Cortex of kidney (tissue), 1 donor: ENCODE results near the gene PAX7.
"Not testable (repeated sequence)": the region's sequence is repeated elsewhere in the genome, so short reads cannot be mapped to it uniquely, and the experiment has no call there.

Experiments used
- DNase-seq: peaks from one replicate; lab custom pipeline; 2025; lab: John Stamatoyannopoulos, UW

Gene PAX7

DNA sequence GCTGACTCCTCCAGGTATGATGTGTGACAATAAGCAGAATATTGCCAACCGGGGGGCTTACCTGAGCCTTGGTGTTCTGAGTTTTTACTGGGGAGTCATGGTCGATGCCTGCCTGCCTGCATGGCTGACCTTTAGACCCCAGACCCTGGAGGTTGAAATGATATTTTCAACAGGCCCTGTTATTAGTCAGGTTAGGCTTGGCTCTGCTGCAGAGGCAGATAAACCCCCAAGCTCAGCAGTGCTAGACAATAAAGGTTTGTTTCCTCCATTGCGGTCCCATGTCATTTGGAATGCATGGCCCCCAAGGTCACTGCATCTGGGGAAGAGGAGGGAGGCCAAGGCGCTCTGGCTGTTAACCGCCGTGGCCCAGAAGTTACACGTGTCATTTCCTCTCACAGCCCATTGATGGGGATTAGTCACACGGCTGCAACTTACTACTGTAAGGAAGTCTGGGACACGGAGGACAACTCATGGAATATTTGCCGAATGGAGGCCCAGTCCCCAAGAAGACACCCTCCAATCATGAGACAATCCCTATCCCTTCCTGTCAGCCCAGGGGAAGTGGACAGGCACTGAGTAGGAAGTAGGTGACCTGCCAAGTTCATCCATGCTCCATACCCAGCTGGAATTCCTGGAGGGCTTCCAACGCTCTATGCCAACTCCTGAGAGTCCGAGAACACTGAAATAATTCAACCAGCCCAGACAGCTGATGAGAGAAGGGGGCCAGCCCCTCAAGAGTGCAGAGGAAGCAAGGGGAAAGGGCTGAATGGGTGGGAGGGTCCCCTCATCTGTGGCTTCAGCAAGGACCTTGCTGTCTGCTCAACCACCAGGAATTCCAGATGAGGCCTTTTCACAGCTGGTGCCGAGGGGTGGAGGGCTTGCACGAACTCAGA, 131.5 kb downstream of the PAX7 start:
- DNase-seq = no peak

DNA sequence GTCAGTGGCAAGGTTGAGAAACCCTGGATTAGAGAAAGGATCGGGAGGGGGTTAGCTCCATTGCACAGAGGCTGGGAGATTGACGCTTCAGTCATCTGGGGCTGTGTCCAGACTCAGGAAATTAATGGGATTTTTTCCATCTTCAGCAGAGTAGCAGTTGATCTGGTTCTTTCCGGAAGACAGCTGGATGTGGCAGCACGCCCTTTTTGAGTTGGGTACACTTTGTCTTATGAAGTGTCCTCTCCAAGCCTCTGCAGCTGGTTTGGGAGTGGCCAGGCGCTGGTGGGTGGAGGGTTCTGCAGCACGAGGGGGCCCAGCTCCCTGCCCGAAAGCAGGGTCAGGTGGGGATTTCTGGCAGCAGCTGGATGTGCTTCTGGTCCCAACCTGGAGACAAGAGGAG, 133.7 kb downstream of the PAX7 start:
- DNase-seq = no peak

DNA sequence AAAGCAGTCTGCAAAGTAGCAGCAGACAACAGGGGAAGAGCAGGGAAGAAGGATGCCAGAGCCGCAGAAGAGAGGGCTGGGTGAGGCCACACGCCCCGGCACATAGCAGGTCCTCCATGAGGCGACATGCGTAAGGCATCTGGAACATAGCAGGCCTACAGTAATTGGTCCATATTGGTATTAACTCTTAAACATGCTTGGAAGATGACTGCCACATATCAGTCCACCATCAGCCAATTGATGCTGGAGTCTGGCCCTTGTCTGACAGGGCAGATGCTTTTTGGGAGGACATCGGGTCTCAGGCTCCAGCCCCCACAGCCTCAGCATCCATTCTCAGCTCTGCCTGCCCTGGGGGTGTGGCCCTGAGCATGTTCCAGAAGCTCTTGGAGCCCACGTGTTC, 135.1 kb downstream of the PAX7 start:
- no peak for DNase-seq

DNA sequence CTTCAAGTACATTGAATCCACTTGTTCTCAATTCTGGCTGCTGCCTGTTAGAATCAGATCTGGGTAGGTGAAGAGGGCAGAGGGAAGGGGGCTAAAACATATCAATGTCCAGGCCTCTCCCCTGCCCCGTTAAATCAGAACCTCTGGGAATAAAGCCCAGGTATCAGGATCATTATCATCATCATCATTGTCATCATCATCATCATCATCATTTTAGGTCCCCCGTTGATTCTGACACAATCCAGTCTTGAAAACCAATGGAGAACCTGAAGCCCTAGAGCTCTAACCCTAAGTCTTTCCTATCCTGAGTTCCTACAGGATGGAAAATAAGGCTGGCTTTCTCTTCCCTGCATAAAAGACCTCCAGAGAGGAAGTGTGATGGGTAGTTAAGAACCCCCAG, 135.7 kb downstream of the PAX7 start:
- DNase-seq = no peak

DNA sequence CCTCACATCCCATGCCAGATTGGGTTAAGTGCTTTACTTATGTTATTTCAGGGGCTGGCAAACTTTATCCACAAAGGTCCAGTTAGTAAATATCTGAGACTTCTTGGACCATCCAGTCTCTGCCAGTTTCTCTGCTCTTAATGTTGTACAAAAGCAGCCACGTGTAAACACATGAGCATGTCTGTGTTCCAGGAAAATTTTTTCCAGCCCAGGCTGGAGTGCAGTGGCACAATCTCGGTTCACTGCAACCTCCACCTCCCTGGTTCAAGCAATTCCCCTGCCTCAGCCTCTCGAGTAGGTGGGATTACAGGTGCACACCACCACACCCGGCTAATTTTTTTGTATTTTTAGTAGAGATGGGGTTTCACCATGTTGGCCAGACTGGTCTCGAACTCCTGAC, 136.9 kb downstream of the PAX7 start:
- DNase-seq = not testable (repeated sequence)

DNA sequence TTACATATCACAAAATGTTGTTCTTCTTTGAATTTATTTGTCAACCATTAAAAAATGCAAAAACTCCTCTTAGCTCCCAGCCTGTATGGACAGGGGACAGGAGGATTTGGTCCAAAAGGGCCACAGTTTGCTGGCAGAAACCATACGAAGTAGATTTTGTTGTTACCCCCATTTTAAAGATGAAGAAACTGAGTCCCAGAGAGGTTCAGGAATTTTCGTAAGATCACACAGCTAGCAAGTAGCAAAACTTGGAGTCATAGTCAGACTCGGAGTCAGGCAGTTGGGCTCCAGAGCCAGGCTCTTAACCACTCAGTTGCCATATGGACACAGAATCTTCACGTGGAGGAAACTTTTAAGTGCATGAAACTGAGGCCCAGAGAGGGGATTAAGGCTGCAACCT, 137.4 kb downstream of the PAX7 start:
- no peak for DNase-seq

DNA sequence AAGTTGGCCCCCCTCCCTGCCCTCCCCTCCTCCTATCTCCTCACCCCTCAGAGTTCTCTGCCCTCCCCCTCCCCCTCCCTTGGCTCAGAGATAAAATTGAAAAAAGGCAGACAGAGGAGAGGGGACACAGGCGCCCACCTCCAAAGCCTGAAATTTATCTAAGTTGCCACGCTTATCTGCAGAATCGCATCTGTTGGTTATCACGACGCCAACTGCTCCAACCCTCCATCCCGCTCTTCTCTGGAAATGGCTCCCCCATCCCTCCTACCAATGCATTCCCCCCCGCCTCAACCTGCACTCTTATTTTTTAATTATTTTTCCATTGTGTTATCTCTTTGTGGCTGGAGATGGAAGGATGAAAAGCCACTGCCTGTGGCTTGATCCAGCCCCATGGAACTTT, 138.5 kb downstream of the PAX7 start:
- DNase-seq = no peak

DNA sequence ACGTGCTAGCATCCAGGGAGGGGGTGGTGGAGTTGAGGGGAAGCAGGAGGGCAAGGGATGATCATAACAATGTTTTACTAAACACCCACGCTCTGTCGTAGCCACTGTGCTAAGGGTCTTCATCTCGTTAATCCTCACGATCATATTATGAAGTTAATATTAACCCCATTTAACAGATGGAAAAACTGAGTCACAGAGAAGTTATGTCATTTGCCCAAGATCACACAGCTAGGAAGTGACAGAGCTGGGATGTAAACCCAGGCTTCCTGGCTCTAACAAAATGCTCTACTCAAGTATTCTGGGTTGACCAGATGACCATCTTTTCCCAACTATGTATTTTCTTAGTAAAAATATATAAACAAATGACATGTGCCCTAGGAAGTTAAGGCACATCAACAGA, 140.2 kb downstream of the PAX7 start:
- DNase-seq = no peak

DNA sequence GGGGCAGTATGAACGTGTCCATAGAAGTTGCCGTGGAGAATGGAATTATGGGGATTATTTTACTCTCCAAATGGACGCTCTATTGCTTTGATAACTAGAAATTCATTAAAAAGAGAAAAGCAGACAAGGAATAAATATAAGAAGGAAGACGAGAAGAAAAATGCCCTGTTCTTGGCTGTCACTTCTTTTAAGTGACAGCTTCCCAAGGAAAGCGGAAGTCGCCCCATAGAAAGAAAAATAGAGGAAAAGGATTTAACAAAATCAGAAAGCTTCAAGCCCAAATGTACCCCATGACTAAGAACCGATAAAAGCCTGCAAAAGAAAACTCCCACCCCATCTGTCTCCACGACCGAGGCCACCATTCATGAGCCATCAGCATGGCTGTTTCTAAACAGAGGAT, 143.1 kb downstream of the PAX7 start:
- no peak for DNase-seq

DNA sequence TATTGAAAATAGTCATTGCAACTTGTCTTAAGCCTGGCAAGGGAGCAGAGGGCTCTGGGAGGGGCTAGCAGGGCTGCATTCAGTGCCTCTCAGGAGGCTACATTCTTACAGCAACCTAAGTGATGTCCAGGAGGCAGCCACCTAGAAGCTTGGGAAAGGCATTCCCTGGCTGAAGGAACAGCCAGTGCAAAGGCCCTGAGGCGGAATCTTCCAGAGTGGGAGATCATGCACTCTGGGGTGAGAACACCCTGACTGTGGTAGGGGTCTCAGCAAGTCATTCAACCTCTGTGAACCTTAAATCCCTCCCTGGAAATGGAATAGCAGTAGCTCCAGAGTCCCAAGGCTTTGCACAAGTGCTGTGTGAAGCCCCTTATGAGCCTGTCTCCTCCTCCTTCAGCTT, 144.7 kb downstream of the PAX7 start:
- no peak for DNase-seq

DNA sequence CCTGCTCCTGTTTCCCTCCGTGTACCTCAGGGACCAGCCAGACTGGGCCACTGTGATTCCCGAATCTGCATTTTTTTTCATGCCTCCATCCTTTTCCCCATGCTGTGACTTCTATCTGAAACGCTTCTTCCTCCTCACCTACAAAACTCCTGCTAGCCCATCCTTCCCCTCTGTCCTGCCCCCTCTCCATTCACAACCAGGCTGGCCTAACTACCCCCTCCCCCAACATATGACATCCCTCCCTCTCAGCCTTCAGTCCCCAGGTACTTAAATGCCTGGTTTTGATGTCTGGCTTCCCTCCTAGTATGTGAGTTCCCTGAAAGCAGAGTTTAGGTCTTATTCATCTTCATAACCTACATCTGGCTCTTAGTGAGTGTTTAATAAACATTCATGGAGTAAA, 146.1 kb downstream of the PAX7 start:
- DNase-seq = no peak

DNA sequence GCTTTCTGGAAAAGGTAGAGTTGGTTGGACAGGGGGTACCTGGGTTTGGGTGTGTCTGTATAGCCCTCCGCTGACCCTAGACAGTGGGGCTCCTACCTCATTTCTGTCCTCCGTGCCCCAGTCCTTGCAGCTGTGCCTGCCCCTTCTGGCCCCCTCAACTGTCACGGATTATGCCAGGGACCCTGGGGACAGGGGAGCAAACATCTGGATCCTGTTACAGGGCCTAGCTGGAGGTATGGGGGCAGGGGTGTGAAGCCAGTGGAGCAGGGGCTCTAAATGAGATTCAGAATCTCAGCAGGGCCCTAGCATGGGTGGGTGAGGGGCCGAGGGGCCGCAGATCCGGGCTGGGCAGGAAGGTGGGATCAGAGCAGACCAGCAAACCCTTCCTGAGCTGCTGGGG, 147.8 kb downstream of the PAX7 start:
- no peak for DNase-seq

DNA sequence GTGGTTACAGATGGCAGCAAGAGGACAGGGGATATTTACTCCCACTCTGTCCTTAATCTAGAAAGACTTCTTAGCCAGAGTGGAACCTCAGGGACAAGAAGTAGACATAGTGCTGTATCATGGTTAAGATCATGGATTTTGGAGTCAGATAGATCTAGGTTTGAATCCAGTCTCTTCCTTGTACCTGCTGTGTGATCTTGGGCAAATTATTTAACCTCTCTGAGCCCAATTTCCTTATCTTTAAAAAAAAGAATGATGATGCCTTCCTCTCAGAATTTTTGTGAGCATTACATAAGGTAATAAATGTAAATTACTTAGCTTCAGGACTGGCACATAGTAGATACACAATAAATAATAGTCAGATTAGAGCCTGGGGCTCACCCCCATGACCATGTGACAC, 150.4 kb downstream of the PAX7 start:
- no peak for DNase-seq

DNA sequence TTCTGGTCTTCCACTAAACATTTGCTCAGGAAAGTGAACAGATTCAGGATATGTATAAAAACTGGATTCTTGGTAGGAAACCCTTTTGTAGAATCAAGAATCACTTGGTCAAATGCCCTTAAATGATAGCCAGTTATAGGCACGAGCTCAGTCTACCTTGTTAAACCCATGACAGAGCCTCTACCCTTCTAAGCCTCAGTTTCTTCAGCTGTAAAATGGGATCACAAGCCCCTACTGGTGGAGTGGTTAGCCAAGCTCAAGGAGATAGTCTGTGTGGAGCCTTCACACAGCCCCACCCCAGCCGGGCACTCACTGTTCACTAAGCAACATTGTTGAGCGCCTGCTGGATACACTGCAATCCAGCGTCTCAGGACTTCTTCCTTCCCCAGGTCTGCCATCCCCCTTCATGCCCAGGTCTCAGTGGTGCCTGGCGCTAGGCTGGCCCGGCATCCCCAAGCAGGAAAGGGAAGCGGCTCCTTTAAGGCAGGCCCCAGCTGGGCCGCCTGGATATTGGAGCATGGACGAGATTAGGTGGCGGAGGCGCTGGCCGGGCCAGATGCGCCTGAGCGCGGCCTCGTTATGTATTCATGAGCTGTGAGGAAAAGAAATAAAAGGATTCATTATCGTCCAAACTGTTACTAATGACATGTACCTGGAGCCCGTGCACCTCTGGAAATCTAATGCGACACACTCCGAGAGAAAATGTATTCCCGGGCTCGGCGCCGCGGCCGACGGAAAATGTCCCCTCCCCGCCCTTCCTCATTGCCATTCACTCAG, 153.2 kb downstream of the PAX7 start:
- DNase-seq = no peak

DNA sequence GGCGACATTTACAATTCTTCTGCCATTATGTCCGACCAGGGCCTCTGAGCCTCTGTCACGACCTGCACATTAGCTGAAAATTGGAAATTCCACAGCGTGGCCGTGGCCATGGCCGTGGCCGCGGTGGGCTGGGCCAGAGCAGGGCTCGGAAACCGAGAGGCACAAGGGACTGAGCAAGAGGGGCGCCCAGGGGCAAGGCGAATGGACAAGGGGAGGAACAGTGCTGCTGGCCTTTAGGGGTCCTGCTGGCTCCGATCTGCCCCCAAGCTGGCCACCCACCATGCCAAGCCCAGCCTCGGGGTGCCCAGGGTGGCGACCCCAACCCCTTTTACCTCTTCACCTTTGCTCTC, 153.8 kb downstream of the PAX7 start:
- no peak for DNase-seq

DNA sequence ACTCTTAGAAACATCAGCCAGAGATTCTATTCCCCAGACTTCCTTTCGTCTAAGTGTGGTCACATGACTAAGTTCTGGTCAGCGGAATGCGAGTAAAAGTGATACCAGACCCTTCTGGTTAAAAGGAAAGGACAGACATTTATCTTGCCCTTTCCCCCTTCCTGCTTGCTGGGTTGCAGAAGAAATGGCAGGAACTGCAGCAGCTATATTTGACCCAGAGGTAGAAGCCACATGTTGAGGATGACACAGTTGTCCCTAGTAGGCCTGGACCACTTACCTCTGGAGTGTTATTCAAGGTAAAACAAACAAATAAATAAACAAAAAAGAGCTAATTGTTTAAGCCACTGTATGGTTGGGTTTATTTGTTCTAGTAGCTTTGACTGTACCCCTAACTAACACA, 155.5 kb downstream of the PAX7 start:
- DNase-seq = no peak

DNA sequence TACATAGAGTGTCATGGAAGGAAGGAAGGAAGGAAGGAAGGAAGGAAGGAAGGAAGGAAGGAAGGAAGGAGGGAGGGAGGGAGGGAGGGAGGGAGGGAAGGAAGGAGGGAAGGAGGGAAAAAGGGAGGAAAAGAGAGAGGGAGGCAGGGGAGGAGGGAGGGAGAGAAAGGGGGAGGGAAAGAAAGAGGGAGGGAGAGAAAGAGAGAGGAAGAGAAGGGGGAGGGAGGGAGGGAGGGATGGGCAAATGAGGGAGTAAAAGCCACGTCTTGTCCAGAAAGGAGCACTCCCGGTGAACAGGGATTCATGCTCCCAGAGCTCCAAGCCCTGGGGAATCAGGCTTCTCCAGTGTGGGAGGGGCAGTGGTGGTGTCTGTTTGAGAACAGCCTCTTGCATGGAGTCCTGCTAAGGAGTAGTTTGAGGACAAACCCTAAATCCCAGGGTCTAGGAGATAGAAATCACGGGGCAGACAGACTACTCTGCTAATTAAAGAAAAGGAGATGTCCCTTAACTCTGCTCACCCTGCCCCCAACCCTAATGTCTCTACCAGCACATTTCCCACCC, 157.3 kb downstream of the PAX7 start:
- no peak for DNase-seq

DNA sequence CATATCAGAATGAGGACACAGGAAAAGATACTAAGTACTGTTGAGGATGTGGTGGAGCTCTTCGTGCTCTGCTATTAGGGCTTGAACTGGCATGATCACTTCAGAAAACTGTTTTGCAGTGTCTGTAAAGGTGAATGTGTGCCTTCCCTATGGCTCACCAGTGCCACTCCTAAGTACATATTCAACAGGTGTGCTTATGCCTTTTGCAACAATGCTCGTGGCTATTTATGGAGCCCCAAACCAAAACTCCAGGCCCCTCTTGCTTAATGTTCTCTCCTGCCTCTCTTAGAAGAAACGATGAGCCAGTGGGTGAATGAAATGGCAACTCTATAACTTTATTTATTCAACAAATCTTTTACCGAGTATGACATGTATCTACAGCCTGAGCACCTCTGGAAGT, 158.6 kb downstream of the PAX7 start:
- no peak for DNase-seq

DNA sequence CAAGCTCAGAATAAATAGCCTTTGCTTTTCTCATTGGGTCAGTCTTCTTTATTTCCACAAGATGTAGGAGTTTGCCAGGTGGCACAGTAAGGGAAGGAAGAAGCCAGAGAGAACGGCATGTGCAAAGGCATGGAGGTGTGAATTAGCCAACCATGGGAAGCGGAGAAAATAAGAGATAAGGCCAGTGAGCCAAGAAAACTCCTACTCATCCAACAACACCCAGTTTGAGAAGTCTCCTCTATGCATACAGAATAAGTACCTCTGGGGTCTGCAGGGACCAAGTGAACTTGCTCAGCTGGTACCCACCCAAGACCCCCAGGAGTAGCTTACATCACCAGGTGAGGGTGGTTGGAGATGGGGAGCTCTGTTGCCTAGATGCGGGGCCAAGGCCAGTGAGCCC, 162.1 kb downstream of the PAX7 start:
- no peak for DNase-seq

DNA sequence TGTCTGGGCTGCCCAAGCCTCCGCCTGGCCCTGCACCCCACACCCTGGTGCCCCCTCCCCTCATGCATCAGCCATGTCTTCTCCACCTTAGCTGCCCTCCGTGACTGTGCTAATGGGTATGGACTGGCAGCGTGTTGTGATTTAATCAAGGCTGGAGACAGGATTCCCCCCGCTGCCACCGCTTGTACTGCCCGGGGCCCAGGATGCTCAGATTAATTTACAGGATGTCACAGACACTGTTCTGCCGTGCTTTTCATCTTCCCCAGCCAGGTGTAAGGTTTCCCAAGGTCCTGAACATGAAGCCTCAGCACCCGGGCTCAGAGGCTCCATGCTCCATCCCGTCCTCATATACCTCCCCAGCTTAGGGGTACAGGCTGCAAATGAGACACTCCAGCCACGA, 162.5 kb downstream of the PAX7 start:
- DNase-seq = no peak

DNA sequence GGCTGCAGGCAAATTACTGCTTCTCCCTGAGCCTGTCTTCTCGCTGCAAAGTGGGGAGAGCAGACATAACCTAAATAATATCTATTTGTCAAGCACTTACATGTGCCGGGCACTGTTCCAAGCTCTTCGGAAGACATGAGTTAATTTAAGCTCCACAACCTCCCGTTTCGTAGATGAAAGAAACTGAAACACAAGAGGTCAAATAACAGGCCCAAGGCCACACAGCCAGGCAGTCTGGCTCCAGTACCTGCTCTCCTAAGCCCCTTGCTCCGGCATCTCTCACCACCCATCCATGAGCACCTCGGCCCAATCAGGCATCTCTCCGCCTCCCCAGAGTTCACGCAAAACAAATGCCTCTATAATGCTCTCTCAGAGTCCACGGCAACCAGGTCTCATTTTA, 163.4 kb downstream of the PAX7 start:
- no peak for DNase-seq

DNA sequence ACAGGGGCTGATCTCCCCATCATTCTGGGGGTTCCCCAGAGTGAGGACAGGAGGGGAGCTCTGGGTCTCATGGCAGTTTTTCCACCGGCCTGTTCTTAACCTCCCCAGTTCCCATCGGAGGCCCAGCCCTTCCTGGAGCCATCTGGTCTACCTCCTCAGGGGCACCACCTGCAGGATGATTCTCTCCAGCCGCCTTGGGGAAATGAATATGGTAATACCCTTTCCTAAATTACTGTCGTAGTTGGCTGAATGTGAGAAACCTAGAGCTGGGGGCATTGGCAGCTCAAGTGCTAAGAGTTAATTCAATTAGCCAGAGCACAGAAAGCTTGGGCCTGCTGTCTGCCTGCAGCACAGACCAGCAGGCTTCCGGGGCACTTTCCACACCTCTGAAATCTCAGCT, 163.9 kb downstream of the PAX7 start:
- DNase-seq = no peak

DNA sequence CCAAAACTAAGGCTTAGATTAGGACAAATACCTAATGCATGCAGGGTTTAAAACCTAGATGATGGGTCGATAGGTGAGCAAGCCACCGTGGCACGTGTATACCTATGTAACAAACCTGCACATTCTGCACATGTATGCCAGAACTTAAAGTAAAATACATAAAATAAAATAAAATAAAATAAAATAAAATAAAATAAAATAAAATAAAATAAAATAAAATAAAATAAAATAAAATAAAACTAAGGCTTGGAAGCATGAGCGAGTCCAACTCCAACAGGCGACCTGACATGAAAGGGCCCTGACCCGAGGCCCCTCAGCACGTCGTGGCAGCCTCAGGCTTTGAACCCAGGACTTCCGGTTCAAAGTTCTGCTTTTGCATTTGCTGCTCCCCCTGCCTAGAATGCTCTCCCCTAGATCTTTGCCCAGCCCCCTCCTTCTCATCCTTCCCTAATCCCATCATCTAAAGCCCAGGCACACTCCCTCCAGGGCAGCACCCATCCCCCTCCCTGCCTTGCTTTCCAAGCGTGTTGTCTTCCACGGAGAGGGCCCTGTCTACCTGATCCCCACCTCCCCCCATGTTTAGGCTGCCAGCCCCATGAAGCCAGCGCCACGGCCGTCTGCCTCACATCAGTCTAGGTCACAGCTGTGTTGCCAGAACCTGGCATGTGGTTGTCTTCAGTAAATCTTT, 164.5 kb downstream of the PAX7 start:
- no peak for DNase-seq
